Neuronal stem cell (in vitro differentiated cells): ENCODE measurements around the gene KCNRG.

Experiments
- DNase-seq: peaks from one replicate; pipeline ENCODE4 v3.0.0-alpha.2; 2013; ENCODE audit warnings: low spot score
- H2AFZ ChIP-seq: one replicate; pipeline ENCODE4 v1.6.1; 2013; ENCODE audit warnings: mild to moderate bottlenecking, low read length, inconsistent platforms
- H2AK5ac ChIP-seq: 2 replicates; pipeline ENCODE4 v1.6.1; 2013; ENCODE audit warnings: low read depth, mild to moderate bottlenecking, inconsistent platforms, low read length, moderate library complexity, mixed read lengths
- H2BK120ac ChIP-seq: 2 replicates; pipeline ENCODE4 v1.6.1; 2013; ENCODE audit warnings: low read depth, mild to moderate bottlenecking, inconsistent platforms, low read length, moderate library complexity, mixed read lengths
- H2BK12ac ChIP-seq: one replicate; pipeline ENCODE4 v1.6.1; 2013; ENCODE audit warnings: low read length, inconsistent platforms
- H2BK15ac ChIP-seq: 2 replicates; pipeline ENCODE4 v1.6.1; 2013; ENCODE audit warnings: mild to moderate bottlenecking, low read length, inconsistent platforms, mixed read lengths
- H2BK5ac ChIP-seq: one replicate; pipeline ENCODE4 v1.6.1; 2013; ENCODE audit warnings: inconsistent platforms, mild to moderate bottlenecking, low read length, moderate library complexity
- H3K14ac ChIP-seq: one replicate; pipeline ENCODE4 v1.6.1; 2013; ENCODE audit warnings: low read length, inconsistent platforms
- H3K18ac ChIP-seq: 2 replicates; pipeline ENCODE4 v1.6.1; 2013; ENCODE audit warnings: low read length, inconsistent platforms
- H3K23ac ChIP-seq: 2 replicates; pipeline ENCODE4 v1.6.1; 2013; ENCODE audit warnings: low read depth, mild to moderate bottlenecking, mixed read lengths, low read length, inconsistent platforms; ENCODE audit not compliant: poor library complexity
- H3K27ac ChIP-seq: replicated peaks from 3 replicates; pipeline ENCODE4 v1.5.1; 2013; ENCODE audit warnings: low read length, inconsistent platforms
- H3K27me3 ChIP-seq, 3 experiments: 2 replicates each; pipeline ENCODE4 v1.6.1; 2013; ENCODE audit warnings: low read length in 3 of 3, mild to moderate bottlenecking in 2 of 3, inconsistent platforms in 1 of 3, low read depth in 1 of 3, mixed read lengths in 1 of 3, moderate library complexity in 1 of 3; ENCODE audit not compliant: control insufficient read depth in 3 of 3, insufficient read depth in 3 of 3
- H3K36me3 ChIP-seq, 2 donors: replicated peaks in 1 of 2; 2 replicates each; pipeline ENCODE4 v1.6.1; 2013; ENCODE audit warnings: low read length in 2 of 2; ENCODE audit not compliant: control insufficient read depth in 2 of 2, insufficient read depth in 2 of 2
- H3K4ac ChIP-seq: 2 replicates; pipeline ENCODE4 v1.6.1; 2013; ENCODE audit warnings: inconsistent platforms, mild to moderate bottlenecking, low read length, moderate library complexity
- H3K4me1 ChIP-seq, 2 donors: 1 replicate in 1 of 2; 2 replicates in 1 of 2; pipeline ENCODE4 v1.6.1; 2013; ENCODE audit warnings: low read length in 2 of 2, low read depth in 1 of 2; ENCODE audit not compliant: control insufficient read depth in 2 of 2, insufficient read depth in 1 of 2
- H3K4me2 ChIP-seq: one replicate; pipeline ENCODE4 v1.6.1; 2013; ENCODE audit warnings: mild to moderate bottlenecking, low read length, inconsistent platforms; ENCODE audit not compliant: insufficient read depth, poor library complexity, severe bottlenecking
- H3K4me3 ChIP-seq, 2 donors: 2 replicates each; pipeline ENCODE4 v1.5.1; 2013; ENCODE audit warnings: low read length in 2 of 2, mild to moderate bottlenecking in 2 of 2, inconsistent platforms in 1 of 2, moderate library complexity in 1 of 2
- H3K79me1 ChIP-seq: one replicate; pipeline ENCODE4 v1.6.1; 2013; ENCODE audit warnings: low read depth, mild to moderate bottlenecking, inconsistent platforms, low read length, moderate library complexity
- H3K9ac ChIP-seq: one replicate; pipeline ENCODE4 v1.6.1; 2013; ENCODE audit warnings: mild to moderate bottlenecking, low read depth, low read length, inconsistent platforms; ENCODE audit not compliant: poor library complexity
- H3K9me3 ChIP-seq, 2 donors: replicated peaks in 1 of 2; 2 replicates each; pipeline versions ENCODE3 to v1.6.1; 2013; ENCODE audit warnings: low read length in 2 of 2, mild to moderate bottlenecking in 2 of 2, inconsistent platforms in 1 of 2, low read depth in 1 of 2, mixed read lengths in 1 of 2, moderate library complexity in 1 of 2; ENCODE audit not compliant: control insufficient read depth in 2 of 2, insufficient read depth in 1 of 2
- H4K8ac ChIP-seq: one replicate; pipeline ENCODE4 v1.6.1; 2013; ENCODE audit warnings: low read depth, mild to moderate bottlenecking, inconsistent platforms, low read length, moderate library complexity
- H4K91ac ChIP-seq: one replicate; pipeline ENCODE4 v1.6.1; 2013; ENCODE audit warnings: low read length, low read depth, mild to moderate bottlenecking, inconsistent platforms; ENCODE audit not compliant: poor library complexity
- WGBS, 2 donors: extraction: QIAGEN DNeasy Blood & Tissue Kit; methylation state at CpG; one replicate each; pipeline ENCODE4 v1.1.7; 2013; ENCODE audit warnings: missing lambda C conversion rate in 2 of 2, mixed read lengths in 1 of 2; ENCODE audit not compliant: insufficient read length in 2 of 2, insufficient replicate concordance in 1 of 2; ENCODE audit errors: extremely low coverage in 2 of 2; 5-methylcytosine and 5-hydroxymethylcytosine counted together

KCNRG gene

DNA sequence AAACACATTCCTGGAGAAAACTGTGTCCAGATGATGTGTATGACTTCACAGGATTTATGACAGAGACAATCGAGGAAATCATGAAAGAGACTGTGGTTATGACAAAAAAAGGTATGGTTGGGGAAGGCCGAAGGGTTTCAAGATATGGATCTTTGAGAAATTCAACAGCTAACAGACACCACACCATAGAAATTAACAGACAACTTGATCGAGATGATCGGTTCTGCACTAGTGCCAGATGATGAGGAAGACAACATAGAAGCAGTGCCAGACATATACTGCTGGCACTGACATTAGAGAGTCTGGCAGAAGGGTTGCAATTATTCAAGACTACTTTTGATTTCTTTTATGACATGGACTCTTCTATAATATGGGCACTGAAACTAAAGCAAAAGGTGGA lies 37.2 kb downstream of the KCNRG start:
- Histone ChIP-seq H2BK15ac (no peak overlapping the region), H2AK5ac (no peak overlapping the region), H3K4ac (no peak overlapping the region), H3K4me3 (no peak overlapping the region), H3K9me3 (peaks cover 0 to 7% of the 10 kb centered on the region in 2 donors), H2BK5ac (no peak overlapping the region), H3K79me1 (no peaks in the 10 kb centered on the region), H2AFZ (no peak overlapping the region), H3K14ac (no peak overlapping the region), H4K91ac (no peak overlapping the region), H3K9ac (no peak overlapping the region), H3K4me1 (no peaks in the 10 kb centered on the region), H4K8ac (no peak overlapping the region), H3K4me2 (no peak overlapping the region), H3K36me3 (peaks cover 0 to 96% of the 10 kb centered on the region in 2 donors), H2BK12ac (no peak overlapping the region), H3K18ac (no peak overlapping the region), H3K27ac (no peak overlapping the region), H3K27me3 (no peaks in the 10 kb centered on the region), H2BK120ac (no peak overlapping the region), H3K23ac (no peak overlapping the region)
- WGBS, 2 donors: no CpG with 5 or more reads among the region's 4 CpGs
- no peak for DNase-seq

DNA sequence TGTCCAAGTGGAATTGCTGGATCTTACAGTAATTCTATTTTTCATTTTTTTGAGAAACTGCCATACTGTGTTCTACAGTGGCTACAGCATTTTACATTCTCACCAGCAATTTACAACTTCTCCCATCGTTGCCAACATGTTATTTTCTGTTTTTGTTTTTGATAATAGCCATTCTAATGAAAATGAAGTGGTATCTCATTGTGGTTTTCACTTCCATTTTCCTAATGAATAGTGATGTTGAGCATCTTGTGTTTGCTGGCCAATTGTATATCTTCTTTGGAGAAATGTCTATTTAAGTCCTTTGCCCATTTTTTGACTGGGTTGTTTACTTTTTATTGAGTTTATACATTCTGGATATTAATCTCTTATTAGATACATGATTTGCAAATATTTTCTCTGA lies 38.6 kb downstream of the KCNRG start:
- Histone ChIP-seq H3K9ac (no peak overlapping the region), H3K79me1 (no peaks in the 10 kb centered on the region), H3K23ac (no peak overlapping the region), H2BK120ac (no peak overlapping the region), H3K4ac (no peak overlapping the region), H3K27ac (no peak overlapping the region), H2BK5ac (no peak overlapping the region), H3K4me3 (no peak overlapping the region), H3K18ac (no peak overlapping the region), H3K4me1 (no peaks in the 10 kb centered on the region), H2AK5ac (no peak overlapping the region), H3K14ac (no peak overlapping the region), H3K27me3 (no peaks in the 10 kb centered on the region), H2AFZ (no peak overlapping the region), H2BK12ac (no peak overlapping the region), H2BK15ac (no peak overlapping the region), H3K4me2 (no peak overlapping the region), H4K91ac (no peak overlapping the region), H3K36me3 (peaks cover 0 to 97% of the 10 kb centered on the region in 2 donors), H3K9me3 (peaks cover 0 to 4% of the 10 kb centered on the region in 2 donors), H4K8ac (no peak overlapping the region)
- WGBS, 2 donors: no CpG with 5 or more reads among the region's 1 CpG
- DNase-seq: no peak

DNA sequence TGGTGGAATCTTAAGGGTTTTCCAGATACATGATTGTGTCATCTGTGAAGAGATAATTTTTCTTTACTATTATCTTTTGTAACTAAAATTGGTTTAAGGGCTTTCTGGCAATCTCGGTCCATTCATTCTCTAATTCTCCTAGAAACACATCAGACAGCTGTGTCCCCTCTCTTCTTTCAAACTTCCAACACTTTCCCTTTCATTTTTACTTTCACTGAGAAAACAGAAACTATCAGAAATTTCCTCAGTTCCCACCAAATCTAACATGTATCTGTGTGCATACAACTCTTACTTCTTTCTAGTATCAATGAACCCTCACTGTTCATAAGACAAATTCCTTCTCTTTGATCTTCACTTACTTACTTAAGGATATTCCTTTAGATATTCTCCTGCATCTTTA lies 40.2 kb downstream of the KCNRG start:
- Histone ChIP-seq H3K9me3 (peaks cover 0 to 4% of the 10 kb centered on the region in 2 donors), H3K9ac (no peak overlapping the region), H4K91ac (no peak overlapping the region), H3K27me3 (no peaks in the 10 kb centered on the region), H2AFZ (no peak overlapping the region), H3K4me2 (no peak overlapping the region), H3K18ac (no peak overlapping the region), H2BK12ac (no peak overlapping the region), H3K4me1 (no peaks in the 10 kb centered on the region), H2AK5ac (no peak overlapping the region), H3K14ac (no peak overlapping the region), H2BK5ac (no peak overlapping the region), H3K4me3 (no peak overlapping the region), H3K36me3 (peaks cover 0 to 97% of the 10 kb centered on the region in 2 donors), H3K27ac (no peak overlapping the region), H4K8ac (no peak overlapping the region), H3K23ac (no peak overlapping the region), H3K79me1 (no peaks in the 10 kb centered on the region), H2BK15ac (no peak overlapping the region), H3K4ac (no peak overlapping the region), H2BK120ac (no peak overlapping the region)
- DNase-seq: no peak
- no CpG with 5 or more reads among the region's 1 CpG for whole genome bisulfite sequencing, 2 donors

DNA sequence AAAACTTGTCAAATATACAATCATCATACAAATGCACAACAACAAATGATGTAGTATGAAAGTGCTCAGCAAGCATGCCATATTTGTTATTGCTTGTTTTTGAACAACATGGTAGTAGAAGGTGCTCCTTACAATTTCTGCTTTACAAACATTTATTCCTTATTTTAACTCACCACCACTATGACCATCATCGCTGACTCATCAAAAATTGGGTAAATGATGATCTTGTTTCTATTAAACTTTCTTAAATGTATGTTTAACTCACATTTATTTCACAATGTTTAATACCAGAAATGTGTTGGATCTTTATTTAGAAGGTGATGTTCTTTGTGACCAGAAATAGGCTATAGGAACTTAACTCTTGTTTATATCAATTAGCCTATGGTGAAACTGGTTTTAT lies 45.5 kb downstream of the KCNRG start:
- no peak overlapping the region for H4K8ac ChIP-seq
- H3K18ac ChIP-seq: no peak overlapping the region
- H3K14ac ChIP-seq: no peak overlapping the region
- no peak overlapping the region for H3K27ac ChIP-seq
- no CpG with 5 or more reads among the region's 1 CpG for WGBS, 2 donors
- H3K4me2 ChIP-seq: no peak overlapping the region
- H2BK12ac ChIP-seq: no peak overlapping the region
- H3K9ac ChIP-seq: no peak overlapping the region
- no peaks in the 10 kb centered on the region for H3K4me1 ChIP-seq
- no peak overlapping the region for H2AFZ ChIP-seq
- no peaks in the 10 kb centered on the region for H3K27me3 ChIP-seq
- H3K23ac ChIP-seq: no peak overlapping the region
- H2BK5ac ChIP-seq: no peak overlapping the region
- H3K36me3 ChIP-seq: peaks cover 0 to 90% of the 10 kb centered on the region in 2 donors
- H4K91ac ChIP-seq: no peak overlapping the region
- no peak for DNase-seq
- H3K4ac ChIP-seq: no peak overlapping the region
- H3K9me3 ChIP-seq: no peaks in the 10 kb centered on the region
- H2BK120ac ChIP-seq: no peak overlapping the region
- H3K4me3 ChIP-seq: no peak overlapping the region
- H3K79me1 ChIP-seq: peaks cover 2% of the 10 kb centered on the region
- no peak overlapping the region for H2BK15ac ChIP-seq
- no peak overlapping the region for H2AK5ac ChIP-seq
